NCI-H1436 (cell line): ENCODE data around the gene SCD.
"Not testable (repeated sequence)": the region's sequence is repeated elsewhere in the genome, so short reads cannot be mapped to it uniquely, and the experiment has no call there.

Source experiments
- DNase-seq: peaks from one replicate; lab custom pipeline; 2025; lab: John Stamatoyannopoulos, UW

Gene SCD

GRCh38 chr10:100346765-100347567 lies at the start of gene SCD:
Gene SCD (plus strand): TSS chr10:100347233. CDS start chr10:100347505, 272 bp downstream.
- DNase-seq = peak; percentile 97

- DNase-seq = no peak
These were observed 49.8 kb upstream of the SCD start for GRCh38 chr10:100297242-100297641.

DNA sequence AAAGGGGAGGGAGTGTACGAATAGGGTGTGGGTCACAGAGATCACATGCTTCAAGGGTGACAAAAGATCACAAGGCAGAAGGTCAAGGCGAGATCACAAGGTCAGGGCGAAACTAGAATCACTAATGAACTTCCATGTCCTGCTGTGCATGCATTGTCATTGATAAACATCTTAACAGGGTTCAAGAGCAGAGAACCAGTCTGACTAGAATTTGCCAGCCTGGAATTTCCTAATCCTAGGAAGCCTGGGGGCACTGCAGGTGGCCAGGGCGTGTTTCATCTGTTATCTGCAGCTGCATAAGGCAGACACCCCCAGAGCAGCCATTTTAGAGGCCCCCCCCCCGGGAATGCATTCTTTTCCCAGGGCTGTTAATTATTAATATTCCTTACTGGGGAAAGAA lies 45.9 kb upstream of the SCD start:
- DNase-seq = not testable (repeated sequence)

GRCh38 chr10:100303724-100304319 lies 43.2 kb upstream of the SCD start:
- no peak for DNase-seq

DNA sequence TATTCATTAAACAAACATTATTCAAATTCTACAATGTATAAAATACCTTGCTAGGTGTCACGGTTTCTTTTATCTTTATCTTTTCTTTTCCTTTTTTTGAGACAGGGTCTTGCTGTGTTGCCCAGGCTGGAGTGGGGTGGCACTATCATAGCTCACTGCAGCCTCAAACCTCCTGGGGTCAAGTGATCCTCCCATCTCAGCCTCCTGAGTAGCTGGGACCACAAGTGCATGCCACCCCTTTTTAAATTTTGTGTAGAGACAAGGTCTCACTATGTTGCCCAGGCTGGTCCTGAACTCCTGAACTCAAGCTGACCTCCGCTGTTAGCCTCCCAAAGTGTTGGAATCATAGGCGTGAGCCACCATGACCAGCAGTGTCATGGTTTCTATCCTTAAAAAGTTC lies 42.6 kb upstream of the SCD start:
- DNase-seq = no peak

DNA sequence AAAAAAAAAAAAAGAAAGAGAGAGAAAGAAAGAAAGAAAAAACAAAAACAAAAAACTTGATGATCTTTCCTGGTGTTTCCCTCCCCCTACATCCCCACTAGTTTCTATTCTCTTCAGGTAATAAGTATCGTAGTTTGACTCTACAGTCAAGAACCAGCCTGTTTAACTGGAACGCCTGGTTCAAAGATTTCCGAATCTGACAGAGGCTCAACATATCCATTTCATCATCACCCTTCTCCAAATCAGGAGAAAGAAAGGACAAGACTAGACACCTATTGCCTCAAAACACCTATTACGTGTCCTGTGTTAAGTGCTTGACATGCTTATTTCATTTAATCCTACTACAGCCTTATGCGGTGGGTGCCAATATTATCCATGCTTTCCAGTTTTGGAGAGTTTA lies 40.2 kb upstream of the SCD start:
- no peak for DNase-seq

GRCh38 chr10:100307684-100308083 lies 39.3 kb upstream of the SCD start:
- DNase-seq = no peak

GRCh38 chr10:100311298-100311697 lies 35.7 kb upstream of the SCD start:
- no peak for DNase-seq

DNA sequence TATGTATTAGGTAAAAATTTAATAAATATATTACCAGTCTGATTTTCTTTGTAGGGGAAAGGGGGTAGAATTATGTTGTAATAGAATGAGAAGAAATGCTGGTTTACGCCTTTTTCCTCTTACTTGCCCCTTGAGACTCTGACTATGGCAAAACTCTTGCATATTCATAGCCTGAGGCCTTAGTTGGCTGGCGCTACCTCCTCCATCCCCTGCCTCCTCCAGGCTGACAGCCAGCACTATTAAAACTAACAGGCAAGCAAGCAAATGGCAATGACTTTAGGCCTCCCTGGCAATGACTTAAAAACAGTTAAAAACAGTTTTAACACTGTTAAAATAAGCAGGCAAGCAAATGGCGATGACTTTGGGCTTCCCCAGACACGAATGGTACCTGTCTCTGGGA lies 31.4 kb upstream of the SCD start:
- DNase-seq = no peak

- DNase-seq = no peak
These were observed 28.8 kb upstream of the SCD start for GRCh38 chr10:100318207-100318606.

DNA sequence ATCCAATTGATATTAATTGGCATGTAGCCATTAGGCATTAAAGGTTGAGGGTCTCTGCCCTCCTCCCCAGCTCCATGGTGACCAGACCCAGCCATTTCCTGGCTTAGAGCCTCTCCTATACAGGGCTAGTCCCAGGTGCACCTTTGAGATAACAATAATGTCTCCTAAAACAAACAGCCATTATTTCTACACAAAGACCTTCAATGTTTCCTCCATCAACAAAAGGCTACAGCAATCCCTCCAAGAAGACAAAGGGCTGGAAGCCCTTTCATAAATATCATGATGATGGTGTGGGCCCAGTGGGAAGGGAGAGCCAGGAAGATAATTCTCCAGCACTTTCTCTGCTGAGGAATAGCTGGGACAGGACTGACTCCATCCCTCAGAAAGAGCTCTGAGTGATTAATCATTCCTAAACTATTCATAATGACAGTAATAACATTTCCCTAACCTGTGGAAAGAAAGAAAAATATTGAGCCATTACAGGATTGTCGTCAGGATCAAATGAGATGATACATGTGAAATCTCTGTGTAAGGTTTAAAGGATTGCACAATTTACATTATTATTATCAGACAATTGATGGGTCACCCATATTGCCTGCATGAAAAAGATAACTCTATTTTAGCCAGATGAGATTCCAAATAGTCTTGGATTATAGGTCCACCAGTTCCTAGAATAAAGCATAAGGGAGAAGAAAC lies 27.2 kb upstream of the SCD start:
- peak; percentile 49 for DNase-seq

DNA sequence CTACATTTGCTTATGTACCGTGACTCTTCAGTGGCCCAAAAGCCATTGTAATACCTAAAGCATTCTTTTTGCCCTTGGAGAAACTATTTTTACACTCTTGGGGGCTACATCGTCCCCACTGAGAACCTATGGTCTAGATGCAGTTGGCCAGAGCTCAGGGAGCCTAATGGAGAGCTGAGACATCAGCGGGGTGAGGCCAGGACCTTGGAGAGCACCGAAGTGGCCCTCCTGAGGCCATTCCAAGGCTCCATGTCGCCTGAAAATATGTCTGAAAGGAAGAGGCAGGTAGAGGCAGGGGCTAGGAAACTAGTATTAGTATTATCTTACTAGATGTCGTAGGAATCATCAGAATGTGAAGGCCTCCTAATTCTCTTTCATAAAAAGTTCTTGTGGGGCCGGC lies 21.9 kb upstream of the SCD start:
- no peak for DNase-seq

DNA sequence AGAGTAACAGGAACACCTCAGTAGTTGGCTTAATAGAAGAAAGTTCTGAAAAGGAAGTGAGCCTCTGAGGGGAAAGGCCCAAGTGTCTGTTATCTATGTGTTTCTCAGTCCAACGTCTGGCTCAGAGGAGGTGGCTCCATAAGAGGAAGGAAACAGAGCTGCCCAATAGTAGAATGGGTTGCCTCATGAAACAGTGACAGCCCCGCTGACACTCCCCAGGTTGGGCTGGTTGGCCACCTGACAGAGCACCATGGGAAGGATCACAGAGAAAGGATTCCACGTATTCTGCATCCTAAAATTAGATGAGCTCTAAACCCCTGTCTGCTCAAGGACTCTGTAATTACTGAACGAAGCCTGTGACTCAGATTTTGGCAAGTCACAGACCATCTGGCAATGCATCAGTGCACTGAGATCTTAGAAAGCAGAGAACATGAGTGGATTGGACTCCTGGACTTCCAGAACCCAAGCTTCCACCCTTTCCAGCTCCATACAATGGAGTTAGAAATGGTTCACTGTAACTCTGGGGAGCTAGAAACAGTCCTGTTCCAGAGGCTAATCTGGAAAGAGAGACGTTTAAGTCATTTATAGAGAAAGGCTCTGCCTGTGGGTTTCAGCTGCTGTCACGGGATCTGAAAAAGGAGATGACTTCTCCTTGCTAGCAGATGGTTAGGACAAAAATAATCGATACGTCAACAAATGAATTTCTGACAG lies 19.9 kb upstream of the SCD start:
- no peak for DNase-seq

GRCh38 chr10:100327718-100328009 lies 19.4 kb upstream of the SCD start:
- no peak for DNase-seq

- no peak for DNase-seq
These were observed 18.8 kb upstream of the SCD start for GRCh38 chr10:100328198-100328597.

GRCh38 chr10:100330079-100330478 lies 17.0 kb upstream of the SCD start, which contains the start of gene PKD2L1:
Gene PKD2L1 (minus strand): TSS chr10:100330228. CDS start chr10:100330103, 125 bp downstream.
- DNase-seq = no peak

- DNase-seq = no peak
These were observed 13.9 kb upstream of the SCD start for GRCh38 chr10:100333106-100333505.

DNA sequence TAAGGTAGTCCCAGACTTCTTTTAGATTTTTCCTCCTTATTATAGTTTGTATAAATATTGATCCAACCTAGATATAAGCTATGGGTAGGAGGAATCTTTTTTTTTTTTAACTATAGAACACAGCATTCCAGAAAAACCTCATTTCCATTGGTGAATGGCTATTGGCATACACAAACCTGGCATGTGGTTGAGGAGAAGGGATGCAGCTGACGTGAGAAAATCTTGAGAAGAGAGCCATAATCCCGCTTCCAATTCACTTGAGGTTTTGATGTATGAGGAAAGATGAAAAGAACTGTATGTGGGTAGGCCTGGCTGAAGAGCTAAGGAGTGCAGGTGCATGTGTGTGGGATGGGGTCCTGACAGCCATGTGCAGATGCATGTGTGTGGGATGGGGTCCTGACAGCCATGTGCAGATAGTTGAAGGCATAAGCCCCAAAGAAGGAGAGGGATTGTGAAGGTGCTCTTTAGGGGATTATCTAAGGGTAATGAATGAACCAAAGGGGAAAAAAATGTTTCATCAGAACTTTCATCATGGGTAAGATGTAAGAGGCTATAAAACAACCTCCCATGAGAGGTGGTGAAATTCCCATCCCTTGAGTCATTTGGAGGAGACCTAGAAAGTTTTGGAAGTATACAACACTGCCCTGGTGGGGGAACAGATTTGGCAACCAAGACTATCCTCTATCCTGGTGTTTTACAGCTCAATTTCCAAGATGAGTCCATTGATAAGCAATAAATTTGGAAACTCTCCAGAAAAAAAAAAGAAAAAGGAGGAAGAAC lies 13.2 kb upstream of the SCD start:
- no peak for DNase-seq

DNA sequence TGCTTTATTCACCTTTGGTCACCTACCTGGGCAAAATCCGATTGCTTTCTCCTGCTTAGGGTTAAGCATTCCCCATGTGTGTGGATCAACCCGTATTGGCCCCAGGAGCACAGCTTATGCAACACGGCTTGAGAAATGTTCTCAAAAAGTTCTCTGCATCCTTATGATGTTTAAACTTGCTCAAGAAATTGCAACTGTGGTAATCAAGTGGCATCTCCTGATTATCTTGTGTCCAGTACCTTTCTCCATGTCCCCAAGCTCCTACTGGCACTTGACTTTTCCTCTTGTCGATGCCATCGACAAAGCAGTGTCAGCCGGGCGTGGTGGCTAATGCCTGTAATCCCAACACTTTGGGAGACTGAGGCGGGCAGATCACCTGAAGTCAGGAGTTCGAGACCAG lies 12.3 kb upstream of the SCD start:
- no peak for DNase-seq

DNA sequence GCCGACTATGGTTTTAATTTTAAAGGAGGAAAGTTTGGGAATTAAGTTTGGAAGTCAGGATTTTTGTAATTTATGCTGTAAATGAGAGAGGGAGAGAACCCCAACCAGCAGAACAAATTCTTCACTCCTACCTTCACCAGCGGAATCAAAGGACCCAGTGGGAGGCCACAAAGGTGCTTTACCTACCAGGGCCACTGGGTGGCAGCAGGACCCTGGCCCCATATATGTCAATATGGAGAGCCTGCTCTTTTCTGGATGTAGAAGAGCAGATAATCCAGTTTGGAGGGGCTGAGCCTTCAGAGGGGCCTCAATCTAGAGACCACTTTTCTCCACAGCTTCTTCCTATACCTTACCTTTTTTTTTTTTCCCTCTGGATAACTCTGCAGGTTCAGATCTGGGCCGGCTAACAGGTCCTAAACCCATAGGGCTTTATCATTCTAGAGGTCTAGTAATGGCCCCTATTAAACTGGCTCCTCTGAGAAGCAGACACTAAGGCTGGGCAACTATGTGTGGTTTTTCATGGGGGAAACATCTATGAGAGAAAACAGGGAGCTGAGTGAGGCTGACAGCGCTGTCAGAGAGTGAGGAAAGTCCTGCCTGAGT lies 8.5 kb upstream of the SCD start:
- peak; percentile 65 for DNase-seq

DNA sequence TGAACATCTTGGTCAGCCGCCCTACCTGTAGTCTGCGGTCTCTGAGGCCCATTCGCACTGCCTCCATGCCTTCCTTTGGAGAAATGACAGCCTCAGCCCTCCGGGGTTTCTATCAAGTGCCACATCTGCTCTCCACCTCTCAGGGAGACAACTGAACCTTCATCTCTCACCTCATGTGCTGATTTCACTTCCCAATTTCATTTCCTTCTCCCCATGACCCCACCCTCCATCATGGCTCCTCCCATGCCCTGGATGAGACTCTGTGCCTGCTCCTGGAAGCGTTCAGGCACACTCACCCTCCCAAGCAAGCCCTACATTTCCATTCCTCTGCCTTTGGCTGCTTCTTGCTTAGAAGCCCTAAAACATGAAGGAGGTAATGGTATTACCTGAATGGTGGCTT lies 7.8 kb upstream of the SCD start:
- DNase-seq = no peak
